Spleen (tissue), 7 donors: ENCODE data around the gene WDR82.

Source experiments
- CTCF ChIP-seq, 11 experiments: fragments of 200-600 bp in 7 of 11; fragments of 450-650 bp in 4 of 11; sonication (generic) in 4 of 11; IDR thresholded peaks in 8 of 11; conservative IDR thresholded peaks in 3 of 11; 1 replicate in 7 of 11; 2 replicates in 4 of 11; pipeline versions ENCODE4 v1.4.0 to v1.8.0; 2016 to 2021; ENCODE audit warnings: antibody characterized with exemption in 11 of 11, inconsistent platforms in 4 of 11, mild to moderate bottlenecking in 1 of 11
- POLR2A ChIP-seq, 3 donors: fragments of 450-650 bp; IDR thresholded peaks; one replicate each; pipeline ENCODE4 v1.5.1; 2017; ENCODE audit warnings: antibody characterized with exemption in 3 of 3, mild to moderate bottlenecking in 1 of 3
- donor health status: DM: no; HTN: no; CAD: no; lungs with moderate emphysema.
- donor health status: DM: no; HTN: no; CAD: no.
- donor health status: DM: no; HTN: no; CAD: no.

GRCh38 chr3:52208556-52208955, 69.9 kb downstream of the WDR82 start:
- no peak for TF ChIP-seq POLR2A (IDR thresholded peaks at IDR 0.05)
- TF ChIP-seq CTCF (IDR thresholded peaks at IDR 0.05 in 8 of 11, conservative IDR thresholded peaks at IDR 0.05 in 3 of 11): no peak
